K562 (cell line): ENCODE measurements around the gene PKIB. TPM values are rescaled to one million over a fixed set of nuclear protein-coding genes. Genes with fewer than 3 reads are reported as not detected.

Experiments used
- ATAC-seq: fragments of 200-7000 bp; cut with Tn5 transposase; 3 replicates; pipeline ENCODE4 v1.9.1; 2020; ENCODE audit warnings: moderate library complexity
- BruUV-seq: library from RNA; stranded (reverse); fragments of 400-500 nt; replicated peaks from 2 replicates; lab custom pipeline; 2021; lab: Mats Ljungman, UMichigan
- CTCF ChIA-PET: fragments of 300-600 bp; formaldehyde crosslinking; extraction: SDS; loops from one replicate; lab custom pipeline; 2021; ENCODE audit warnings: low intra/inter-chr PET ratio; lab: Yijun Ruan, JAX
- POLR2A ChIA-PET: fragments of 300-600, 350-650 bp; sonication (Branson Sonifier 250); formaldehyde crosslinking; extraction: SDS; loops from one replicate; lab custom pipeline; 2021; ENCODE audit warnings: antibody characterized with exemption, inconsistent platforms; lab: Yijun Ruan, JAX
- DNase-seq, 4 experiments: peaks; one replicate each; pipeline versions ENCODE4 v3.0.0 to v3.0.0-alpha.2; 2011 to 2018; ENCODE audit warnings: low spot score in 3 of 4, mixed read lengths in 3 of 4; ENCODE audit errors: extremely low read depth in 1 of 4
- FAIRE-seq: peaks from 2 replicates; lab custom pipeline; 2011; peaks lifted over from hg19 to GRCh38; lab: Jason Lieb, UNC
- H2AFZ ChIP-seq: 2 replicates; pipeline ENCODE4 v1.6.0; 2011; ENCODE audit warnings: low read depth, low read length, control low read depth, inconsistent platforms
- H3K27ac ChIP-seq: fragments of 200-600 bp; 3 replicates; pipeline ENCODE4 v1.8.0; 2011; ENCODE audit warnings: low read depth, mild to moderate bottlenecking, control low read depth, inconsistent platforms, low read length, moderate library complexity, mixed read lengths; ENCODE audit errors: extremely low read depth
- H3K27me3 ChIP-seq, 2 experiments: fragments of 300-600 bp in 1 of 2; 2 replicates in 1 of 2; 3 replicates in 1 of 2; pipeline versions ENCODE4 v1.6.0 to v1.8.0; 2011; ENCODE audit warnings: inconsistent platforms in 2 of 2, low read length in 2 of 2, mild to moderate bottlenecking in 1 of 2, mixed read lengths in 1 of 2, moderate library complexity in 1 of 2; ENCODE audit not compliant: control insufficient read depth in 2 of 2, insufficient read depth in 2 of 2
- H3K36me3 ChIP-seq: fragments of 300-600 bp; 3 replicates; pipeline ENCODE4 v1.8.0; 2011; ENCODE audit warnings: mild to moderate bottlenecking, low read length, inconsistent platforms; ENCODE audit not compliant: control insufficient read depth, insufficient read depth
- H3K4me1 ChIP-seq, 2 experiments: fragments of 200-600 bp in 1 of 2; replicated peaks in 1 of 2; 2 replicates in 1 of 2; 3 replicates in 1 of 2; pipeline versions ENCODE4 v1.5.1 to v1.8.0; 2011; ENCODE audit warnings: inconsistent platforms in 2 of 2, low read length in 2 of 2, mild to moderate bottlenecking in 1 of 2, mixed read lengths in 1 of 2, moderate library complexity in 1 of 2; ENCODE audit not compliant: control insufficient read depth in 2 of 2, insufficient read depth in 2 of 2
- H3K4me2 ChIP-seq: 2 replicates; pipeline ENCODE4 v1.6.1; 2011; ENCODE audit warnings: low read length, control low read depth, inconsistent platforms, mixed read lengths; ENCODE audit not compliant: insufficient read depth
- H3K4me3 ChIP-seq: fragments of 200-600 bp; sonication (generic), shearing (Covaris generic); 2 replicates; pipeline ENCODE4 v1.5.1; 2016; ENCODE audit warnings: control low read depth, inconsistent platforms
- H3K79me2 ChIP-seq: fragments of 200-600 bp; 3 replicates; pipeline ENCODE4 v1.8.0; 2011; ENCODE audit warnings: low read length, inconsistent platforms; ENCODE audit not compliant: control insufficient read depth, insufficient read depth
- H3K9ac ChIP-seq, 2 experiments: 2 replicates each; pipeline versions ENCODE4 v1.6.0 to v1.6.1; 2011; ENCODE audit warnings: low read depth in 2 of 2, low read length in 2 of 2, control low read depth in 1 of 2, inconsistent platforms in 1 of 2, mild to moderate bottlenecking in 1 of 2, mixed read lengths in 1 of 2; ENCODE audit not compliant: insufficient read depth in 1 of 2
- H3K9me1 ChIP-seq: one replicate; pipeline ENCODE4 v1.6.0; 2011; ENCODE audit warnings: inconsistent platforms, mild to moderate bottlenecking, low read length, moderate library complexity; ENCODE audit not compliant: control insufficient read depth, insufficient read depth
- H3K9me3 ChIP-seq: replicated peaks from 2 replicates; pipeline ENCODE4 v1.5.1; 2011; ENCODE audit warnings: low read depth, low read length, inconsistent platforms; ENCODE audit not compliant: control insufficient read depth, insufficient read depth
- H4K20me1 ChIP-seq: replicated peaks from 2 replicates; pipeline ENCODE4 v1.6.1; 2011; ENCODE audit warnings: low read length, inconsistent platforms, mixed read lengths; ENCODE audit not compliant: control insufficient read depth, insufficient read depth
- DNMT1 ChIP-seq: fragments of 450-650 bp; IDR thresholded peaks from 2 replicates; pipeline ENCODE4 v1.6.1; 2016; ENCODE audit warnings: antibody characterized with exemption, mild to moderate bottlenecking
- MYBL2 ChIP-seq, 2 experiments: fragments of 450-650 bp in 1 of 2; sonication (generic) in 1 of 2; formaldehyde crosslinking in 1 of 2; IDR thresholded peaks; 2 replicates each; pipeline versions ENCODE4 v1.6.1 to v1.8.1; 2017 to 2022; ENCODE audit warnings: borderline replicate concordance in 1 of 2, inconsistent platforms in 1 of 2, low read depth in 1 of 2, mild to moderate bottlenecking in 1 of 2, missing genetic modification reagents in 1 of 2, moderate library complexity in 1 of 2
- NFIC ChIP-seq: fragments of 450-650 bp; IDR thresholded peaks from 2 replicates; pipeline ENCODE4 v1.6.1; 2017; ENCODE audit warnings: mild to moderate bottlenecking, inconsistent platforms
- SAP30 ChIP-seq: fragments of 200-600 bp; sonication (generic); IDR thresholded peaks from 2 replicates; pipeline ENCODE4 v1.6.1; 2012; ENCODE audit warnings: borderline replicate concordance, low read depth, mild to moderate bottlenecking, moderate library complexity, low read length, control low read depth, inconsistent platforms; ENCODE audit not compliant: insufficient read depth, poor library complexity, severe bottlenecking
- ZNF77 ChIP-seq: fragments of 250-450 bp; sonication (Bioruptor Pico); IDR thresholded peaks from 2 replicates; pipeline ENCODE4 v1.5.0; 2020
- WGBS: fragments of 100-300 bp; shearing (Covaris generic); methylation state at CpG from one replicate; pipeline ENCODE4 v1.1.6; 2016; ENCODE audit warnings: low coverage, mixed read lengths; ENCODE audit not compliant: insufficient coverage; ENCODE audit errors: missing lambda C conversion rate; 5-methylcytosine and 5-hydroxymethylcytosine counted together
- in situ Hi-C: fragments of 300-500 bp; cut with MboI; formaldehyde crosslinking; loops from 4 replicates; pipeline ENCODE4 v1.15.0; 2018; ENCODE audit warnings: inconsistent platforms, mixed read lengths
- intact Hi-C: fragments of 100-400 bp; cut with micrococcal nuclease; formaldehyde crosslinking; loops from 2 replicates; pipeline ENCODE4 v1.14.2; 2022
- polyA plus RNA-seq, 8 experiments: library from polyadenylated mRNA; depleted of rRNA in 4 of 8; stranded (reverse) in 5 of 8; unstranded in 3 of 8; fragments of >200 nt; fragmentation: Nextera tagmentation in 2 of 8; fragmentation: Illumina TruSeq in 1 of 8; extraction: Ambion mirVana in 2 of 8; extraction: Trizol in 1 of 8; gene quantifications; 2 replicates each; pipeline versions ENCODE4 v1.2.1 to v1.2.3, GENCODE V29; 2011 to 2014; ENCODE audit warnings: inconsistent platforms in 1 of 8, missing spikeins in 1 of 8
- total RNA-seq, 7 experiments: library from RNA; depleted of rRNA in 6 of 7; stranded (reverse); fragments of >200 nt in 6 of 7; fragmentation: Illumina TruSeq in 2 of 7; extraction: Trizol in 2 of 7; gene quantifications; 2 replicates each; pipeline versions ENCODE4 v1.2.1 to v1.2.3, GENCODE V29; 2011 to 2021; ENCODE audit warnings: low replicate concordance in 1 of 7
- TF ChIP-seq, protein P1 (sequence below): sonication (generic); formaldehyde crosslinking; IDR thresholded peaks from 2 replicates; pipeline ENCODE4 v1.8.0; 2022; ENCODE audit warnings: mild to moderate bottlenecking, missing genetic modification reagents, borderline replicate concordance
- TF ChIP-seq, protein P2 (sequence below): fragments of 250-450 bp; sonication (Bioruptor Pico); IDR thresholded peaks from 2 replicates; pipeline ENCODE4 v1.8.0; 2021; ENCODE audit warnings: borderline replicate concordance, mild to moderate bottlenecking, moderate library complexity; ENCODE audit not compliant: poor library complexity, severe bottlenecking

The PKIB gene
- total and polyA plus RNA-seq, 9 of the 15 experiments (the other 6 are each of a cell fraction or from before 2014, with no cell fraction given) = 14.8 to 37.5 (median 27.4) TPM

- H3K9me1 ChIP-seq = no peaks in the 10 kb centered on the region
- no peaks in the 10 kb centered on the region for H3K27me3 ChIP-seq
- no peak overlapping the region for H3K27ac ChIP-seq
- DNase-seq = no peak
- in situ Hi-C loops (no loop called here), intact Hi-C loops (no loop called here)
- CTCF ChIA-PET = no interaction called here
- no peak overlapping the region for H2AFZ ChIP-seq
- TF ChIP-seq NFIC (no peak), MYBL2 (IDR thresholded peaks at IDR 0.05; ENCODE audit: low read depth) (no peak), MYBL2 (CRISPR knock-in tag; IDR thresholded peaks at IDR 0.05; ENCODE audit: borderline replicate concordance) (no peak), SAP30 (no peak), DNMT1 (no peak), ZNF77 (CRISPR knock-in tag) (no peak)
- TF ChIP-seq, protein P1, sequence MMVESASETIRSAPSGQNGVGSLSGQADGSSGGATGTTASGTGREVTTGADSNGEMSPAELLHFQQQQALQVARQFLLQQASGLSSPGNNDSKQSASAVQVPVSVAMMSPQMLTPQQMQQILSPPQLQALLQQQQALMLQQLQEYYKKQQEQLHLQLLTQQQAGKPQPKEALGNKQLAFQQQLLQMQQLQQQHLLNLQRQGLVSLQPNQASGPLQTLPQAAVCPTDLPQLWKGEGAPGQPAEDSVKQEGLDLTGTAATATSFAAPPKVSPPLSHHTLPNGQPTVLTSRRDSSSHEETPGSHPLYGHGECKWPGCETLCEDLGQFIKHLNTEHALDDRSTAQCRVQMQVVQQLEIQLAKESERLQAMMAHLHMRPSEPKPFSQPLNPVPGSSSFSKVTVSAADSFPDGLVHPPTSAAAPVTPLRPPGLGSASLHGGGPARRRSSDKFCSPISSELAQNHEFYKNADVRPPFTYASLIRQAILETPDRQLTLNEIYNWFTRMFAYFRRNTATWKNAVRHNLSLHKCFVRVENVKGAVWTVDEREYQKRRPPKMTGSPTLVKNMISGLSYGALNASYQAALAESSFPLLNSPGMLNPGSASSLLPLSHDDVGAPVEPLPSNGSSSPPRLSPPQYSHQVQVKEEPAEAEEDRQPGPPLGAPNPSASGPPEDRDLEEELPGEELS (CRISPR knock-in tag) = no peak
- TF ChIP-seq, protein P2, sequence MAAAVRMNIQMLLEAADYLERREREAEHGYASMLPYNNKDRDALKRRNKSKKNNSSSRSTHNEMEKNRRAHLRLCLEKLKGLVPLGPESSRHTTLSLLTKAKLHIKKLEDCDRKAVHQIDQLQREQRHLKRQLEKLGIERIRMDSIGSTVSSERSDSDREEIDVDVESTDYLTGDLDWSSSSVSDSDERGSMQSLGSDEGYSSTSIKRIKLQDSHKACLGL (CRISPR knock-in tag) = no peak
- no peak for ATAC-seq
- H3K4me3 ChIP-seq = no peak overlapping the region
- no peaks in the 10 kb centered on the region; the same call in 1 of the 2 replicates for H3K9me3 ChIP-seq
- no peaks in the 10 kb centered on the region; the same call in 2 of the 3 replicates for H3K36me3 ChIP-seq
- no peak for FAIRE-seq
- BruUV-seq = no TSS peak
- H4K20me1 ChIP-seq = no peaks in the 10 kb centered on the region
- no peaks in the 10 kb centered on the region; a peak in 1 of 5 replicates for H3K4me1 ChIP-seq
- no peak overlapping the region for H3K4me2 ChIP-seq
- WGBS = 23% methylated on average over 3 of the region's 3 CpGs
- H3K79me2 ChIP-seq = no peaks in the 10 kb centered on the region
- POLR2A ChIA-PET = interaction anchor here (0.6 kb wide), 1 partner anchor 270 kb away, joined by 5 read pairs; no protein-coding TSS in a partner anchor
- H3K9ac ChIP-seq = no peak overlapping the region
Observed at GRCh38 chr6:122651031-122651430, 40.8 kb downstream of the PKIB start.
